ENCODE measurements around the gene ITPR1.
"Not testable (repeated sequence)": the region's sequence is repeated elsewhere in the genome, so short reads cannot be mapped to it uniquely, and the experiment has no call there.

Gene ITPR1

GRCh38 chr3:4596612-4597011 is 103.5 kb downstream of the ITPR1 start:
- no peak for DNase-seq (ENCODE audit: low read depth, low spot score)

- no peak for DNase-seq (ENCODE audit: low read depth, low spot score)
Observed at GRCh38 chr3:4597208-4597985, 104.2 kb downstream of the ITPR1 start.

GRCh38 chr3:4598232-4598631 is 105.1 kb downstream of the ITPR1 start:
- not testable (repeated sequence) for DNase-seq (ENCODE audit: low read depth, low spot score)

GRCh38 chr3:4599612-4600011 is 106.5 kb downstream of the ITPR1 start:
- DNase-seq (ENCODE audit: low read depth, low spot score), result no peak

- no peak for DNase-seq (ENCODE audit: low read depth, low spot score)
Observed at GRCh38 chr3:4600493-4600892, 107.3 kb downstream of the ITPR1 start.

GRCh38 chr3:4601892-4602291 is 108.7 kb downstream of the ITPR1 start:
- DNase-seq (ENCODE audit: low read depth, low spot score), result no peak

GRCh38 chr3:4604693-4605092 is 111.5 kb downstream of the ITPR1 start:
- DNase-seq (ENCODE audit: low read depth, low spot score), result no peak

- no peak for DNase-seq (ENCODE audit: low read depth, low spot score)
Observed at GRCh38 chr3:4606911-4607310, 113.8 kb downstream of the ITPR1 start.

GRCh38 chr3:4613366-4613765 is 120.2 kb downstream of the ITPR1 start:
- DNase-seq (ENCODE audit: low read depth, low spot score), result no peak

- no peak for DNase-seq (ENCODE audit: low read depth, low spot score)
Observed at GRCh38 chr3:4614070-4614469, 120.9 kb downstream of the ITPR1 start.

- no peak for DNase-seq (ENCODE audit: low read depth, low spot score)
Observed at GRCh38 chr3:4614927-4615326, 121.8 kb downstream of the ITPR1 start.

GRCh38 chr3:4615750-4616149 is 122.6 kb downstream of the ITPR1 start:
- no peak for DNase-seq (ENCODE audit: low read depth, low spot score)

GRCh38 chr3:4623421-4623999 is 130.4 kb downstream of the ITPR1 start:
- DNase-seq (ENCODE audit: low read depth, low spot score), result no peak

GRCh38 chr3:4627651-4628375 is 134.7 kb downstream of the ITPR1 start:
- no peak for DNase-seq (ENCODE audit: low read depth, low spot score)

- no peak for DNase-seq (ENCODE audit: low read depth, low spot score)
Observed at GRCh38 chr3:4629095-4630007, 136.2 kb downstream of the ITPR1 start.

- peak; percentile 28 for DNase-seq (ENCODE audit: low read depth, low spot score)
Observed at GRCh38 chr3:4633078-4634004, 140.2 kb downstream of the ITPR1 start.

GRCh38 chr3:4634894-4635293 is 141.7 kb downstream of the ITPR1 start:
- no peak for DNase-seq (ENCODE audit: low read depth, low spot score)

- no peak for DNase-seq (ENCODE audit: low read depth, low spot score)
Observed at GRCh38 chr3:4637265-4637664, 144.1 kb downstream of the ITPR1 start.

GRCh38 chr3:4641863-4642563 is 148.9 kb downstream of the ITPR1 start:
- DNase-seq (ENCODE audit: low read depth, low spot score), result no peak

- DNase-seq (ENCODE audit: low read depth, low spot score), result no peak
Observed at GRCh38 chr3:4642611-4643010, 149.5 kb downstream of the ITPR1 start.

All from iPS DF 19.7 (cell line).